ENCODE measurements around the gene USP36. TPM values are rescaled to one million over a fixed set of nuclear protein-coding genes. Genes with fewer than 3 reads are reported as not detected.

Gene USP36
- total RNA-seq, 1 donor from 2014 or later: 64.7 TPM

DNA sequence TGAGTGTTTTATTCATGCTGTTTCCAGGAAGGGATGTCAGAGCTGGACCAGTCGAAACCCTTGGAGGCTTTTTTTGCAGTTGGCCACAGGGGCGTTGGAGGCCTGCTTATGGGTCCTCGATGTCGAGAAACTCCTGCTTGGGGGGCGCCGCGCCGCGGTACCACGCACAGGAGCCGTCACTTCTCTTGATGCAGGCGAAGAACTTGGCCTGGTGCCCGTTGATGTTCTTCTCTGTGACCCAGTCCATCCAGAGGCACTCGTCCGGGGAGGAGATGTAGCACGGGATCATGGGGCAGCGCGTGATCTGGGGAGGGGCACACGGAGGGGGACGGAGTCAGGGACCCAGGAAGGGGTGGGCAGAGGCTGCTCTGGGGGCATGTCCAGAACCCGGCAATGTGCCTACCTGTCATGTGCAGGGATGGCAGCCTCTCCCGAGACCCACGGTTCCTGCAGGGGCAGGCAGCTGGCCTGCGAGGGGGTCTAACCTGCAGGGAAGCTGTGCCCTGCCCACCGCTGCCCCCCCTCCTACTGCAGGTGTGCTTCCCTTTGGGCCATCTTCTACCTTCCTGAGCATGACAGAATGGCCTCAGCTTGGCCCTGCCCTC is 15.0 kb upstream of the USP36 start:
- TF ChIP-seq, protein P1, sequence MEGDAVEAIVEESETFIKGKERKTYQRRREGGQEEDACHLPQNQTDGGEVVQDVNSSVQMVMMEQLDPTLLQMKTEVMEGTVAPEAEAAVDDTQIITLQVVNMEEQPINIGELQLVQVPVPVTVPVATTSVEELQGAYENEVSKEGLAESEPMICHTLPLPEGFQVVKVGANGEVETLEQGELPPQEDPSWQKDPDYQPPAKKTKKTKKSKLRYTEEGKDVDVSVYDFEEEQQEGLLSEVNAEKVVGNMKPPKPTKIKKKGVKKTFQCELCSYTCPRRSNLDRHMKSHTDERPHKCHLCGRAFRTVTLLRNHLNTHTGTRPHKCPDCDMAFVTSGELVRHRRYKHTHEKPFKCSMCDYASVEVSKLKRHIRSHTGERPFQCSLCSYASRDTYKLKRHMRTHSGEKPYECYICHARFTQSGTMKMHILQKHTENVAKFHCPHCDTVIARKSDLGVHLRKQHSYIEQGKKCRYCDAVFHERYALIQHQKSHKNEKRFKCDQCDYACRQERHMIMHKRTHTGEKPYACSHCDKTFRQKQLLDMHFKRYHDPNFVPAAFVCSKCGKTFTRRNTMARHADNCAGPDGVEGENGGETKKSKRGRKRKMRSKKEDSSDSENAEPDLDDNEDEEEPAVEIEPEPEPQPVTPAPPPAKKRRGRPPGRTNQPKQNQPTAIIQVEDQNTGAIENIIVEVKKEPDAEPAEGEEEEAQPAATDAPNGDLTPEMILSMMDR (IDR thresholded peaks at IDR 0.05; ENCODE audit: insufficient read depth, low read length, poor library complexity, severe bottlenecking): no peak
- no peaks in the 10 kb centered on the region for H3K27me3 ChIP-seq (ENCODE audit: control insufficient read depth, insufficient read depth, low read length)
- H3K4me3 ChIP-seq (ENCODE audit: low read depth, low read length): no peak overlapping the region
- no peak for DNase-seq (ENCODE audit: low read depth)
- peaks cover 1% of the 10 kb centered on the region for H3K36me3 ChIP-seq (ENCODE audit: control insufficient read depth, insufficient read depth, low read length)

DNA sequence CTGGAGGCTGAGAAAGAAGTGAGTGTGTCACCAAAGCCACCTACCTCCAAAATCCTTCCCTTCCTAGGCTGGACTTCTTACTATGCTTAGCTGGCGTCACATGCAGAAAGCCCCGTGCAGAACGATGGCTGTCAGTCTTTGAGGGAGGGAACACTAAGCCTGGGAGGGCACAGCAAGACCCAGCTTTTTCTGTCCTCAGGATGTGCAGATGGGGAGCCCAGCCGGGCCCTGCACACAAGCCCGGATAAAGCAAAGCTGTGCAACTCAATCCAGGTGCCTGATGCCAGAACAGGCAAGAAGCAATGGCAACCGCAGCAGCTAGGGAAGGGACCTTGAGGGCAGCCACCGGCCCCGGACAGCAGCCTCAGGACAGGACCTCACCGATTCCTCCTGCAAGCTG is 13.9 kb upstream of the USP36 start:
- TF ChIP-seq, protein P1 (IDR thresholded peaks at IDR 0.05; ENCODE audit: insufficient read depth, low read length, poor library complexity, severe bottlenecking): no peak
- H3K36me3 ChIP-seq (ENCODE audit: control insufficient read depth, insufficient read depth, low read length): peaks cover 1% of the 10 kb centered on the region
- no peak for DNase-seq (ENCODE audit: low read depth)
- H3K4me3 ChIP-seq (ENCODE audit: low read depth, low read length): no peak overlapping the region
- H3K27me3 ChIP-seq (ENCODE audit: control insufficient read depth, insufficient read depth, low read length): no peaks in the 10 kb centered on the region

DNA sequence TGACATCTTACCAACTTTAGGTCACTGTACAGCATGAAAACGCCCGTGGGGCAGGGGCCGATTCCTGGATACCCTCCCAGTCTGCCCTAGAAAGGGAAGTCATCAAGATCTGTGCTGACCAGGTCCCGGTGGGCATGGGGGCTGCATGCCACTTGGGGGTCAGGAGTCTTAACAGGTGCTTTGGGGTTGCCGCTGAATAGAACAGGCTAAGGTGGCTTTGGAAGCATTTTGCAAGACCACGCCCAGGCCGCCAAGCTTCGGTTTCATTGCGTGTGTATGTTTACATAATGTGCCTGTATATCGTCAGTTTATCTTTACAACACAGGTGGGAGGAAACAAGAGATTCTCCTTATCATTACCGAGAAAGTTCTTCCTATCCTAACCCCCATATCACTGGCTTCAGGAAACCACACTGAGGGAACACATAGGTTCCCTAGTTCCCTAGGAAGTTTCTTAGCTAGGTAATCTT is 13.3 kb upstream of the USP36 start:
- TF ChIP-seq, protein P1 (IDR thresholded peaks at IDR 0.05; ENCODE audit: insufficient read depth, low read length, poor library complexity, severe bottlenecking): no peak
- H3K36me3 ChIP-seq (ENCODE audit: control insufficient read depth, insufficient read depth, low read length): peaks cover 1% of the 10 kb centered on the region
- no peak overlapping the region for H3K4me3 ChIP-seq (ENCODE audit: low read depth, low read length)
- no peaks in the 10 kb centered on the region for H3K27me3 ChIP-seq (ENCODE audit: control insufficient read depth, insufficient read depth, low read length)
- DNase-seq (ENCODE audit: low read depth): no peak

DNA sequence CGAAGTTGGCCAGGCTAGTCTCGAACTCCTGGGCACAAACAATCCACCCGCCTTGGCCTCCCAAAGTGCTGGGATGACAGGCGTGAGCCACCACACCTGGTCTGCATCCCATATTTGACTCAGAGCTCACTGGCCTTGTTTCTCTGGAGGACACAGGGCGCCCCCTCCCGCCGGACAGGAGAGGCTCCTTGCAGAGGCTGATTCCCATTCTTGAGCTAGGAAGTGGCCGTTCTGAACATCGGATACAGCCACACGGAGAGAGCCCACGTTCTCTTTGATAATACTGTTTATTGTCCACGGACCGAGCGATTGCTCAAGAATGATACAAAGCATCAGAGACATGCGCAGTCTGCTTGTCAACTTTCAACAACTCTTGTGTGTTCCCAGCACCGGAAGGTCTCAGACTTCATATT is 12.1 kb upstream of the USP36 start:
- Histone ChIP-seq H3K4me3 (ENCODE audit: low read depth, low read length) (no peak overlapping the region), H3K36me3 (ENCODE audit: control insufficient read depth, insufficient read depth, low read length) (peaks cover 1% of the 10 kb centered on the region), H3K27me3 (ENCODE audit: control insufficient read depth, insufficient read depth, low read length) (no peaks in the 10 kb centered on the region)
- TF ChIP-seq, protein P1 (IDR thresholded peaks at IDR 0.05; ENCODE audit: insufficient read depth, low read length, poor library complexity, severe bottlenecking): no peak
- no peak for DNase-seq (ENCODE audit: low read depth)

DNA sequence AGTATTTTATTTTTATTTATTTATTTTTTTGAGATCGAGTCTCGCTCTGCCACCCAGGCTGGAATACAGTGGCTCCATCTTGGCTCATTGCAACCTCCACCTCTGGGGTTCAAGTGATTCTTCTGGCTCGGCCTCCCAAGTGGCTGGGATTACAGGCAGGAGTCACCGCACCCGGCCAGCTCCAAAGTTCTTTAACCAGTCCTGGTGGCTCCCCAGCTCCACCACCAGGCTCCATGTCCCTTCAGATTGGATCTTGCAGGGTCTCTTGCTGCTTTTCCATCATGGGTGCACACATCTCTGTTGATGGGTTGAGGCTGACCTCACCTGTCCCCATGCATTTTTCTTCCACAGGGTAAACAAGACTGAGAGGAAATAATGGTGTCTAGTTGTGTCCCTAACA is 8.4 kb upstream of the USP36 start:
- Histone ChIP-seq H3K4me3 (ENCODE audit: low read depth, low read length) (no peak overlapping the region), H3K27me3 (ENCODE audit: control insufficient read depth, insufficient read depth, low read length) (no peaks in the 10 kb centered on the region), H3K36me3 (ENCODE audit: control insufficient read depth, insufficient read depth, low read length) (no peaks in the 10 kb centered on the region)
- DNase-seq (ENCODE audit: low read depth): no peak
- TF ChIP-seq, protein P1 (IDR thresholded peaks at IDR 0.05; ENCODE audit: insufficient read depth, low read length, poor library complexity, severe bottlenecking): no peak

DNA sequence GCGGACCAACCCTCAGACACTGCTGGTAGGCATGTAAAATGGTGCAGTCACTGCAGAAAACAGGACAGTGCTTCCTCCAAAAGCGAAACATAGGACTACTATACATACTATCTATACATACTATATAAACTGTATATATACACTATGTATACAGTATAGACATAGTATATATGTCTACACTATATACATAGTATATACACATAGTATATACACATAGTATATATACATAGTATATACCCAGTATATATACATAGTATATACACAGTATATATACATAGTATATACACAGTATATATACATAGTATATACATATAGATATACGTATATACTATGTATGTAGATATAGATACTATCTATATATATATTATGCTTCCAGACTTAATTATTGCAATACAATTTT is 6.4 kb upstream of the USP36 start:
- Histone ChIP-seq H3K36me3 (ENCODE audit: control insufficient read depth, insufficient read depth, low read length) (no peaks in the 10 kb centered on the region), H3K4me3 (ENCODE audit: low read depth, low read length) (no peak overlapping the region), H3K27me3 (ENCODE audit: control insufficient read depth, insufficient read depth, low read length) (no peaks in the 10 kb centered on the region)
- DNase-seq (ENCODE audit: low read depth): no peak
- TF ChIP-seq, protein P1 (IDR thresholded peaks at IDR 0.05; ENCODE audit: insufficient read depth, low read length, poor library complexity, severe bottlenecking): no peak
